ENCODE results near the gene DENND1B.

The DENND1B gene

GRCh38 chr1:197606168-197606845 is 169.0 kb downstream of the DENND1B start:
- no peak overlapping the region for H2AFZ ChIP-seq (ENCODE audit: low read depth, low read length)
- no peak for DNase-seq
- TF ChIP-seq CTCF (IDR thresholded peaks at IDR 0.05; ENCODE audit: borderline replicate concordance, extremely low read depth, low read length, poor library complexity, severe bottlenecking) (no peak), EZH2 (IDR thresholded peaks at IDR 0.05; ENCODE audit: borderline replicate concordance, low read depth, low read length, severe bottlenecking) (no peak)
- no peak overlapping the region for H3K27ac ChIP-seq (ENCODE audit: low read length)
- no peak overlapping the region for H3K4me3 ChIP-seq (ENCODE audit: low read depth in 1 of 2, low read length in 2 of 2)
- no peak overlapping the region for H3K4me2 ChIP-seq (ENCODE audit: insufficient read depth, low read length)
- no peaks in the 10 kb centered on the region for H3K27me3 ChIP-seq (ENCODE audit: insufficient read depth, low read length, poor library complexity)
- no peaks in the 10 kb centered on the region for H3K4me1 ChIP-seq (ENCODE audit: insufficient read depth, low read length)
- ATAC-seq (ENCODE audit: insufficient read depth, low read depth): no peak
- H3K36me3 ChIP-seq (ENCODE audit: insufficient read depth, low read length): peaks cover 4% of the 10 kb centered on the region; the same call in 1 of the 2 replicates
- H3K9ac ChIP-seq (ENCODE audit: low read depth, low read length): no peak overlapping the region
- H4K20me1 ChIP-seq (ENCODE audit: insufficient read depth, low read length): no peaks in the 10 kb centered on the region
- no peaks in the 10 kb centered on the region for H3K9me3 ChIP-seq (ENCODE audit: insufficient read depth, low read length, severe bottlenecking)
- H3K79me2 ChIP-seq (ENCODE audit: insufficient read depth, low read length): no peaks in the 10 kb centered on the region

- Histone ChIP-seq H4K20me1 (ENCODE audit: insufficient read depth, low read length) (no peaks in the 10 kb centered on the region), H2AFZ (ENCODE audit: low read depth, low read length) (no peak overlapping the region), H3K36me3 (ENCODE audit: insufficient read depth, low read length) (peaks cover 7% of the 10 kb centered on the region; the same call in 1 of the 2 replicates), H3K4me3 (ENCODE audit: low read depth in 1 of 2, low read length in 2 of 2) (no peak overlapping the region), H3K79me2 (ENCODE audit: insufficient read depth, low read length) (no peaks in the 10 kb centered on the region), H3K9me3 (ENCODE audit: insufficient read depth, low read length, severe bottlenecking) (no peaks in the 10 kb centered on the region), H3K4me2 (ENCODE audit: insufficient read depth, low read length) (no peak overlapping the region), H3K9ac (ENCODE audit: low read depth, low read length) (no peak overlapping the region), H3K4me1 (ENCODE audit: insufficient read depth, low read length) (no peaks in the 10 kb centered on the region), H3K27me3 (ENCODE audit: insufficient read depth, low read length, poor library complexity) (no peaks in the 10 kb centered on the region), H3K27ac (ENCODE audit: low read length) (no peak overlapping the region)
- TF ChIP-seq CTCF (IDR thresholded peaks at IDR 0.05; ENCODE audit: borderline replicate concordance, extremely low read depth, low read length, poor library complexity, severe bottlenecking): no peak
- TF ChIP-seq EZH2 (IDR thresholded peaks at IDR 0.05; ENCODE audit: borderline replicate concordance, low read depth, low read length, severe bottlenecking): no peak
- no peak for ATAC-seq (ENCODE audit: insufficient read depth, low read depth)
- DNase-seq: no peak
Observed at GRCh38 chr1:197604302-197604701, 171.0 kb downstream of the DENND1B start.

GRCh38 chr1:197600751-197601150 is 174.5 kb downstream of the DENND1B start:
- H3K27me3 ChIP-seq (ENCODE audit: insufficient read depth, low read length, poor library complexity): no peaks in the 10 kb centered on the region
- no peak overlapping the region for H3K4me2 ChIP-seq (ENCODE audit: insufficient read depth, low read length)
- H3K27ac ChIP-seq (ENCODE audit: low read length): no peak overlapping the region
- DNase-seq (no peak), ATAC-seq (ENCODE audit: insufficient read depth, low read depth) (no peak)
- H3K4me1 ChIP-seq (ENCODE audit: insufficient read depth, low read length): no peaks in the 10 kb centered on the region
- H3K36me3 ChIP-seq (ENCODE audit: insufficient read depth, low read length): peaks cover 10% of the 10 kb centered on the region; the same call in 1 of the 2 replicates
- no peak overlapping the region for H2AFZ ChIP-seq (ENCODE audit: low read depth, low read length)
- H4K20me1 ChIP-seq (ENCODE audit: insufficient read depth, low read length): no peaks in the 10 kb centered on the region
- no peak overlapping the region for H3K9ac ChIP-seq (ENCODE audit: low read depth, low read length)
- no peak overlapping the region for H3K4me3 ChIP-seq (ENCODE audit: low read depth in 1 of 2, low read length in 2 of 2)
- no peaks in the 10 kb centered on the region for H3K79me2 ChIP-seq (ENCODE audit: insufficient read depth, low read length)
- H3K9me3 ChIP-seq (ENCODE audit: insufficient read depth, low read length, severe bottlenecking): no peaks in the 10 kb centered on the region
- TF ChIP-seq CTCF (IDR thresholded peaks at IDR 0.05; ENCODE audit: borderline replicate concordance, extremely low read depth, low read length, poor library complexity, severe bottlenecking): no peak
- TF ChIP-seq EZH2 (IDR thresholded peaks at IDR 0.05; ENCODE audit: borderline replicate concordance, low read depth, low read length, severe bottlenecking): no peak
